ENCODE results near the gene DPEP1. TPM values are rescaled to one million over a fixed set of nuclear protein-coding genes. Genes with fewer than 3 reads are reported as not detected.

Gene DPEP1
- total RNA-seq, 2 donors from 2014 or later = 0.16 TPM; not detected in 1

GRCh38 chr16:89572485-89573205, 40.8 kb upstream of the DPEP1 start:
- Histone ChIP-seq H3K9me3 (no peaks in the 10 kb centered on the region), H3K36me3 (no peaks in the 10 kb centered on the region), H3K4me3 (no peak overlapping the region), H3K4me1 (peaks cover 0 to 25% of the 10 kb centered on the region in 2 donors), H3K27me3 (peaks cover 7 to 11% of the 10 kb centered on the region in 2 donors), H3K27ac (no peak overlapping the region)
- no peak for TF ChIP-seq CTCF (IDR thresholded peaks at IDR 0.05)
- DNase-seq (ENCODE audit: low spot score) = no peak

- Histone ChIP-seq H3K27ac (no peak overlapping the region), H3K4me1 (peaks cover 0 to 25% of the 10 kb centered on the region in 2 donors), H3K4me3 (peak overlapping the region in 1 of 2 donors; percentile 39), H3K9me3 (no peaks in the 10 kb centered on the region), H3K27me3 (peaks cover 7 to 11% of the 10 kb centered on the region in 2 donors), H3K36me3 (no peaks in the 10 kb centered on the region)
- no peak for TF ChIP-seq CTCF (IDR thresholded peaks at IDR 0.05)
- no peak for DNase-seq (ENCODE audit: low spot score)
Measured at GRCh38 chr16:89573826-89574680, 39.4 kb upstream of the DPEP1 start.

DNA sequence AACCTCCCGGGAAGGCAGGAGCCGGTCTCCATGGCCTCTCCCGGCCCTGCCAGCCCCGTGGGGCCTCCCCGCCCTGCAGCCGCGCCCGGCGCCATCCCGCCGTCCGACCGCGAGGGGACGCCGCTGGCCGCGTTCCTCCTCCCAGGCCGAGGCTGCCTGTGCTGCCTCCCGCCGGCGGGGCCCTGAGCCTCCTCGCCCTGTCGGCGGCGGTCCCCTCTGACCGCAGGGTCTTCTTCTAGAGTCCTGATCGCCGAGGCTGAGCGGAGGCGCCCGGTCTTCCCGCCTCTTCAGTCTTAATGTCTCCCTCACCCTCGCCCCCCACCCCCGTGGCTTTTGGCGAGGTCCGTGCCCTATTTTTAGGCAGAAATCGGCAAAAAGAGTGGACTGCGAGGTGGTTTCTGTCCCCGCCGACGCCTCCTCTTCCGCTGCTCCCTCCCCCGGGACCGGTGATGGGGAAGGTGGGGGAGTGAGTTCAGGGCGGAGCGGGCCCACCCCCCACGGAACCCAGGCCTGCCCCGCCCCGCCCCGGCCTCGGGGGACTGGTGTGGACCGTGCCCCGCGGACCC, 38.7 kb upstream of the DPEP1 start:
- Histone ChIP-seq H3K9me3 (no peaks in the 10 kb centered on the region), H3K27me3 (peaks cover 7 to 11% of the 10 kb centered on the region in 2 donors), H3K27ac (no peak overlapping the region), H3K4me1 (peaks cover 0 to 25% of the 10 kb centered on the region in 2 donors), H3K4me3 (peak overlapping the region in 1 of 2 donors; percentile 39), H3K36me3 (no peaks in the 10 kb centered on the region)
- TF ChIP-seq CTCF (IDR thresholded peaks at IDR 0.05) = peak in 1 of 2 donors; percentile 70
- no peak for DNase-seq (ENCODE audit: low spot score)

DNA sequence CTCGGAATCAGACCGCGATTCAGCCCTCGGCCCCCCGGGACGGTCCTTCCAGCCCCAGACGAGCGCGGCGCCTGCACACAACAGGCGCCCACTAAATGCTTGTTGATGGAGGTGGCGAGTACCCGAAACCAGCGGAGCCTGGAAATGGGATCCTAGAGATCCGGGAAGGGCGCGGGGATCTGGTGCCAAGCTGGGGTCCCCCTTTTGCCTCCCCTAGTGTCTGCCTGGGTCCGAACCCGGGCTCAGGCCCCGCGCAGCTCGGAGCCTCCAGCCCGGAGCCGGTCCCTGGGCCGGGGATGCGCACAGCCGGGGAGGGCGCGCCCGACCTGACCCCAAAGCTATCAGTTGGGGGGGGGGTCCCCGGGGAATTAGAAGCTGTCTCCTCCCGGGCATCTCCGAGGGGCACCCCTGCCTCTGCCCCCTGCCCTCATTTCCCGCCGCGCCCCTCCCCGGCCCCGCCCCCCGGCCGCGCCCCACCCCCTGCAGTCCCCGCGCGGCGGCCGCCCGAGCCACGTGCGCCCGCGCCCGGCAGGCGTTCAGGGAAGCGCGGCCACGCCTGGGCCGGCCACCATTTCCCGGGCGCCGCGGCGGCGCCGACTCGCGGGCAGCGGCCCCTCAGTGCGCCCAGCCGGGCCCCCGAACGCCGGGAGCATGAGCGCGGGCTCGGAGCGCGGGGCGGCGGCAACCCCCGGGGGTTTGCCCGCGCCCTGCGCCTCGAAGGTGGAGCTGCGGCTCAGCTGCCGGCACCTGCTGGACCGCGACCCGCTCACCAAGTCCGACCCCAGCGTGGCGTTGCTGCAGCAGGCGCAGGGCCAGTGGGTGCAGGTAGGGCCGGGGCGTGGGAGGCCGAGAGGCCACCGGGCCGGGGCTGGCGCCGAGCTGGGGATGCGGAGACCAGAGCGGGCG, 37.9 kb upstream of the DPEP1 start, which contains the start of gene CPNE7:
Gene CPNE7, plus strand, starts transcription at position 512 of the 906 bp plus-strand sequence. Its CDS starts 140 bp downstream, at position 652.
- Histone ChIP-seq H3K27ac (no peak within 1 kb of the TSS), H3K36me3 (no peaks in the 10 kb centered on the region), H3K27me3 (peaks cover 7 to 11% of the 10 kb centered on the region in 2 donors), H3K4me3 (peak within 1 kb of the TSS in 1 of 2 donors; percentile 39), H3K4me1 (peaks cover 0 to 25% of the 10 kb centered on the region in 2 donors), H3K9me3 (no peaks in the 10 kb centered on the region)
- no peak for TF ChIP-seq CTCF (IDR thresholded peaks at IDR 0.05)
- no peak for DNase-seq (ENCODE audit: low spot score)
